Measurements from ENCODE around the gene QSOX2. TPM values are rescaled to one million over a fixed set of nuclear protein-coding genes. Genes with fewer than 3 reads are reported as not detected.

QSOX2 gene
- total RNA-seq, 1 experiment from 2014 or later = 34.6 TPM

GRCh38 chr9:136286359-136286986, 40.9 kb upstream of the QSOX2 start:
- DNase-seq = no peak
- H3K27ac ChIP-seq = no peak overlapping the region
- H4K20me1 ChIP-seq (ENCODE audit: insufficient read depth) = no peaks in the 10 kb centered on the region
- H2AFZ ChIP-seq = no peak overlapping the region
- H3K4me1 ChIP-seq (replicated peaks; ENCODE audit: insufficient read depth) = no peaks in the 10 kb centered on the region
- no peak overlapping the region for H3K4me3 ChIP-seq
- H3F3A ChIP-seq (ENCODE audit: insufficient read depth, low read depth) = no peaks in the 10 kb centered on the region; the same call in 1 of the 2 replicates
- intact Hi-C loops (cut with micrococcal nuclease; ENCODE audit: unreplicated experiment) = loop anchor here (10.0 kb wide), 1 partner anchor 322 kb away; the partner anchor contains the start of gene UBAC1
- TF ChIP-seq EZH2 (IDR thresholded peaks at IDR 0.05; ENCODE audit: low read depth) = no peak
- TF ChIP-seq CTCF (conservative IDR thresholded peaks at IDR 0.05) = no peak
- CTCF ChIA-PET = interaction anchor here (0.6 kb wide), 1 partner anchor 35 kb away, joined by 6 read pairs; no protein-coding TSS in a partner anchor
- BruUV-seq (replicated peaks) = no TSS peak
- H3K36me3 ChIP-seq (ENCODE audit: low read depth) = no peaks in the 10 kb centered on the region
- POLR2A ChIA-PET (ENCODE audit: unreplicated experiment) = interaction anchor here (0.7 kb wide), 1 partner anchor 18 kb away, joined by 3 read pairs; no protein-coding TSS in a partner anchor
- H3K27me3 ChIP-seq (ENCODE audit: insufficient read depth, low read depth) = peaks cover 36% of the 10 kb centered on the region
- H3K9me3 ChIP-seq (ENCODE audit: insufficient read depth, low read depth) = no peaks in the 10 kb centered on the region
- no peak overlapping the region for H3K4me2 ChIP-seq
- H3K79me2 ChIP-seq (ENCODE audit: low read depth) = no peaks in the 10 kb centered on the region
- no peaks in the 10 kb centered on the region for H3K9me2 ChIP-seq (ENCODE audit: insufficient read depth)

GRCh38 chr9:136285501-136286358, 40.1 kb upstream of the QSOX2 start:
- Histone ChIP-seq H3K9me2 (ENCODE audit: insufficient read depth) (no peaks in the 10 kb centered on the region), H3K9me3 (ENCODE audit: insufficient read depth, low read depth) (no peaks in the 10 kb centered on the region), H3K79me2 (ENCODE audit: low read depth) (no peaks in the 10 kb centered on the region), H4K20me1 (ENCODE audit: insufficient read depth) (no peaks in the 10 kb centered on the region), H3K4me3 (no peak overlapping the region), H3K4me2 (no peak overlapping the region), H3K36me3 (ENCODE audit: low read depth) (no peaks in the 10 kb centered on the region), H3K27me3 (ENCODE audit: insufficient read depth, low read depth) (peaks cover 41% of the 10 kb centered on the region), H3K27ac (no peak overlapping the region), H3F3A (ENCODE audit: insufficient read depth, low read depth) (no peaks in the 10 kb centered on the region; the same call in 1 of the 2 replicates), H2AFZ (no peak overlapping the region), H3K4me1 (replicated peaks; ENCODE audit: insufficient read depth) (no peaks in the 10 kb centered on the region)
- no TSS peak for BruUV-seq (replicated peaks)
- TF ChIP-seq EZH2 (IDR thresholded peaks at IDR 0.05; ENCODE audit: low read depth) = no peak
- no peak for TF ChIP-seq CTCF (conservative IDR thresholded peaks at IDR 0.05)
- ChIA-PET CTCF (interaction anchor here (0.6 kb wide), 1 partner anchor 36 kb away, joined by 6 read pairs; no protein-coding TSS in a partner anchor), POLR2A (ENCODE audit: unreplicated experiment) (no interaction called here)
- DNase-seq = no peak
- intact Hi-C loops (cut with micrococcal nuclease; ENCODE audit: unreplicated experiment) = loop anchor here (10.0 kb wide), 1 partner anchor 321 kb away; the partner anchor contains the start of gene UBAC1

GRCh38 chr9:136284951-136285350, 39.3 kb upstream of the QSOX2 start:
- H3K79me2 ChIP-seq (ENCODE audit: low read depth) = no peaks in the 10 kb centered on the region
- no peaks in the 10 kb centered on the region for H4K20me1 ChIP-seq (ENCODE audit: insufficient read depth)
- CTCF ChIA-PET = no interaction called here
- H3K9me3 ChIP-seq (ENCODE audit: insufficient read depth, low read depth) = no peaks in the 10 kb centered on the region
- TF ChIP-seq EZH2 (IDR thresholded peaks at IDR 0.05; ENCODE audit: low read depth) (no peak), CTCF (conservative IDR thresholded peaks at IDR 0.05) (no peak)
- DNase-seq = no peak
- no peak overlapping the region for H3K4me2 ChIP-seq
- H2AFZ ChIP-seq = no peak overlapping the region
- H3K27ac ChIP-seq = no peak overlapping the region
- H3F3A ChIP-seq (ENCODE audit: insufficient read depth, low read depth) = no peaks in the 10 kb centered on the region; the same call in 1 of the 2 replicates
- no peaks in the 10 kb centered on the region for H3K36me3 ChIP-seq (ENCODE audit: low read depth)
- no peaks in the 10 kb centered on the region for H3K4me1 ChIP-seq (replicated peaks; ENCODE audit: insufficient read depth)
- intact Hi-C loops (cut with micrococcal nuclease; ENCODE audit: unreplicated experiment) = loop anchor here (5.0 to 10.0 kb wide), 2 partner anchors 58 to 320 kb away; partner anchors contain the start of gene UBAC1
- no peak overlapping the region for H3K4me3 ChIP-seq
- H3K27me3 ChIP-seq (ENCODE audit: insufficient read depth, low read depth) = peaks cover 47% of the 10 kb centered on the region
- POLR2A ChIA-PET (ENCODE audit: unreplicated experiment) = no interaction called here
- BruUV-seq (replicated peaks) = no TSS peak
- no peaks in the 10 kb centered on the region for H3K9me2 ChIP-seq (ENCODE audit: insufficient read depth)
